Hepatocyte (in vitro differentiated cells): ENCODE results near the gene DENND1A. TPM values are rescaled to one million over a fixed set of nuclear protein-coding genes. Genes with fewer than 3 reads are reported as not detected.

ENCODE experiments used
- DNase-seq: peaks from one replicate; pipeline ENCODE4 v3.0.0-alpha.2; 2016; ENCODE audit warnings: low spot score
- H2AFZ ChIP-seq: fragments of 200-600 bp; sonication (generic); 2 replicates; pipeline ENCODE4 v1.6.0; 2016; ENCODE audit warnings: antibody characterized with exemption, mild to moderate bottlenecking
- H3K27ac ChIP-seq: fragments of 200-600 bp; sonication (generic); 2 replicates; pipeline ENCODE4 v1.5.1; 2016; ENCODE audit warnings: mild to moderate bottlenecking
- H3K27me3 ChIP-seq: fragments of 200-600 bp; sonication (generic); 2 replicates; pipeline ENCODE4 v1.6.1; 2016
- H3K36me3 ChIP-seq: fragments of 200-600 bp; sonication (generic); replicated peaks from 2 replicates; pipeline ENCODE4 v1.5.1; 2016; ENCODE audit warnings: low read depth; ENCODE audit not compliant: insufficient read depth
- H3K4me1 ChIP-seq: fragments of 200-600 bp; sonication (generic); 2 replicates; pipeline ENCODE4 v1.5.1; 2016; ENCODE audit warnings: mild to moderate bottlenecking, moderate library complexity; ENCODE audit not compliant: insufficient read depth
- H3K4me2 ChIP-seq: fragments of 200-600 bp; sonication (generic); 2 replicates; pipeline ENCODE4 v1.6.0; 2016
- H3K4me3 ChIP-seq: fragments of 200-600 bp; sonication (generic); 2 replicates; pipeline ENCODE4 v1.5.1; 2016; ENCODE audit warnings: mild to moderate bottlenecking
- H3K79me2 ChIP-seq: fragments of 200-600 bp; sonication (generic); 2 replicates; pipeline ENCODE4 v1.6.0; 2017; ENCODE audit warnings: mild to moderate bottlenecking
- H3K9me2 ChIP-seq: fragments of 200-600 bp; sonication (generic); replicated peaks from 2 replicates; pipeline ENCODE4 v1.6.0; 2017; ENCODE audit warnings: mild to moderate bottlenecking; ENCODE audit not compliant: insufficient read depth
- H3K9me3 ChIP-seq: fragments of 200-600 bp; sonication (generic); 2 replicates; pipeline ENCODE4 v1.5.1; 2016; ENCODE audit warnings: low read depth, mild to moderate bottlenecking
- H4K20me1 ChIP-seq: fragments of 200-600 bp; sonication (generic); 2 replicates; pipeline ENCODE4 v1.6.0; 2016; ENCODE audit warnings: mild to moderate bottlenecking; ENCODE audit not compliant: insufficient read depth, poor library complexity, severe bottlenecking
- EZH2 ChIP-seq: fragments of 200-600 bp; sonication (generic); IDR thresholded peaks from 2 replicates; pipeline ENCODE4 v1.6.1; 2016; ENCODE audit warnings: antibody characterized with exemption, mild to moderate bottlenecking, borderline replicate concordance
- EZH2phosphoT487 ChIP-seq: fragments of 200-600 bp; sonication (generic); IDR thresholded peaks from one replicate; pipeline ENCODE4 v1.6.1; 2018; ENCODE audit warnings: antibody characterized with exemption, mild to moderate bottlenecking, low read depth, moderate library complexity; ENCODE audit not compliant: unreplicated experiment, severe bottlenecking
- WGBS: methylation state at CpG from one replicate; pipeline ENCODE4 v1.1.6; 2016; ENCODE audit warnings: low lambda C conversion rate; ENCODE audit errors: missing lambda C conversion rate; 5-methylcytosine and 5-hydroxymethylcytosine counted together
- polyA plus RNA-seq: library from polyadenylated mRNA; unstranded; fragments of >200 nt; fragmentation: Nextera tagmentation; extraction: Ambion mirVana; gene quantifications from 2 replicates; pipeline ENCODE4 v1.2.1, GENCODE V29; 2016
- total RNA-seq: library from RNA; depleted of rRNA; stranded (reverse); fragments of >200 nt; gene quantifications from 2 replicates; pipeline ENCODE4 v1.2.3, GENCODE V29; 2014
- TF ChIP-seq, protein P1 (sequence below): fragments of 200-600 bp; sonication (generic); IDR thresholded peaks from 2 replicates; pipeline ENCODE4 v1.5.1; 2016; ENCODE audit warnings: antibody characterized with exemption, mild to moderate bottlenecking; ENCODE audit not compliant: poor library complexity

The DENND1A gene
- total and polyA plus RNA-seq, 2 experiments from 2014 or later: 24.0 to 28.9 TPM

DNA sequence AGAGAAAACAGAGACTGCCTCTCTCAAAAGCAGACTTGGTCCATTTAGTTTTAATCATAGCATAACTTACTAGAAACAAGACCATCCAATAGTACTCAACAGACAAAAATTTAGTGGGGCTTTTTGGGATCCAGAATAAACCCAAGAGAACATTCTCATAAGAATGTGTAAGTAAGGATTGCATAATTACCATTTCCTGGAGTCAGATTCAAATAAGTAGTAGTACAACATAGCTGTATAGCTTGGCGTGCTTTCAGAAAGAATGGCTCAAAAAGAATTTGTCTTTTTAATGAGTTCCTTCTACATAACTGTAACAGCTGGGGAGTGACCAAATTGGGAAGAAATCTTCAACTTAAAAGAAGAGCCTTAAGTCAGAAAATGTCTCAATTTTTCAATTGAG lies 145.4 kb downstream of the DENND1A start:
- H3K79me2 ChIP-seq: no peaks in the 10 kb centered on the region
- no peak overlapping the region for H2AFZ ChIP-seq
- H3K27ac ChIP-seq: no peak overlapping the region
- 92% methylated on average over 1 of the region's 1 CpG for WGBS
- H3K9me3 ChIP-seq: no peaks in the 10 kb centered on the region
- no peak overlapping the region for H3K4me2 ChIP-seq
- H3K9me2 ChIP-seq: no peaks in the 10 kb centered on the region
- no peaks in the 10 kb centered on the region for H4K20me1 ChIP-seq
- TF ChIP-seq EZH2phosphoT487 (no peak), EZH2 (no peak)
- TF ChIP-seq, protein P1, sequence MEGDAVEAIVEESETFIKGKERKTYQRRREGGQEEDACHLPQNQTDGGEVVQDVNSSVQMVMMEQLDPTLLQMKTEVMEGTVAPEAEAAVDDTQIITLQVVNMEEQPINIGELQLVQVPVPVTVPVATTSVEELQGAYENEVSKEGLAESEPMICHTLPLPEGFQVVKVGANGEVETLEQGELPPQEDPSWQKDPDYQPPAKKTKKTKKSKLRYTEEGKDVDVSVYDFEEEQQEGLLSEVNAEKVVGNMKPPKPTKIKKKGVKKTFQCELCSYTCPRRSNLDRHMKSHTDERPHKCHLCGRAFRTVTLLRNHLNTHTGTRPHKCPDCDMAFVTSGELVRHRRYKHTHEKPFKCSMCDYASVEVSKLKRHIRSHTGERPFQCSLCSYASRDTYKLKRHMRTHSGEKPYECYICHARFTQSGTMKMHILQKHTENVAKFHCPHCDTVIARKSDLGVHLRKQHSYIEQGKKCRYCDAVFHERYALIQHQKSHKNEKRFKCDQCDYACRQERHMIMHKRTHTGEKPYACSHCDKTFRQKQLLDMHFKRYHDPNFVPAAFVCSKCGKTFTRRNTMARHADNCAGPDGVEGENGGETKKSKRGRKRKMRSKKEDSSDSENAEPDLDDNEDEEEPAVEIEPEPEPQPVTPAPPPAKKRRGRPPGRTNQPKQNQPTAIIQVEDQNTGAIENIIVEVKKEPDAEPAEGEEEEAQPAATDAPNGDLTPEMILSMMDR: no peak
- H3K27me3 ChIP-seq: no peaks in the 10 kb centered on the region
- no peak for DNase-seq
- H3K4me3 ChIP-seq: no peak overlapping the region
- no peaks in the 10 kb centered on the region for H3K4me1 ChIP-seq
- H3K36me3 ChIP-seq: no peaks in the 10 kb centered on the region

DNA sequence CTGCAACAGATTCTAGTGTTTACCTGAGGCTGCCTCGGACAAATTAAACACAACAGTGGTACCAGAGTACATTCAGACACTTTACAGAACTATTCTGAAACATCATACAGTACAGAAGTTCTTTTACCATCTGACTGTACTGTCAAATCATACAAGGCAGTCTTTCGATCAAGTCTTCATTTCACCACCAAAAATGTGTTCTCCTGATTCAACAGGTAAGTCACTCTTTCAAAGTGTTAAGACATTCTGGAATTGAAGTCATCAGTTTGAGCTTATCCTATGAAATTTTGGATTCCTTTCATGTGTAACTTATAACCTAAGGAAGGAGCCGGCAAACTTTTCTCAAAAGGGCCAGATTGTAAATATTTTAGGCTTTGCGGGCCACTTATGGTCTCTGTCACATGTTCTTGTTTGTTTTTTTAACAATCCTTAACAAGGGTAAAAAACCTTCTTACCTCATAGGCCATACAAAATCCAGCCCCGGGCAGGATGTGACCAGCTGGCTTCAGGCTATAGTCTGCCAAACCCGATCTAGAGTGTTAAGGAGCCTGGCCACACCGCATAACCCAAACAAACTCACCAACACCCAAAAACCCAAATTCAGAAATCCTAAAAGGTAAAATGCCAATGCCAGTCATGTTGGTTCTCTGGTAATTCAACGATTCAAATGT lies 151.6 kb downstream of the DENND1A start:
- Histone ChIP-seq H3K4me2 (no peak overlapping the region), H3K4me1 (no peaks in the 10 kb centered on the region), H3K36me3 (no peaks in the 10 kb centered on the region), H3K9me2 (no peaks in the 10 kb centered on the region), H3K27me3 (no peaks in the 10 kb centered on the region), H3K79me2 (no peaks in the 10 kb centered on the region), H2AFZ (no peak overlapping the region), H4K20me1 (no peaks in the 10 kb centered on the region), H3K4me3 (no peak overlapping the region), H3K9me3 (no peaks in the 10 kb centered on the region), H3K27ac (no peak overlapping the region)
- 83% methylated on average over 8 of the region's 8 CpGs for WGBS
- DNase-seq: no peak
- TF ChIP-seq EZH2: no peak
- TF ChIP-seq, protein P1: no peak
- no peak for TF ChIP-seq EZH2phosphoT487

DNA sequence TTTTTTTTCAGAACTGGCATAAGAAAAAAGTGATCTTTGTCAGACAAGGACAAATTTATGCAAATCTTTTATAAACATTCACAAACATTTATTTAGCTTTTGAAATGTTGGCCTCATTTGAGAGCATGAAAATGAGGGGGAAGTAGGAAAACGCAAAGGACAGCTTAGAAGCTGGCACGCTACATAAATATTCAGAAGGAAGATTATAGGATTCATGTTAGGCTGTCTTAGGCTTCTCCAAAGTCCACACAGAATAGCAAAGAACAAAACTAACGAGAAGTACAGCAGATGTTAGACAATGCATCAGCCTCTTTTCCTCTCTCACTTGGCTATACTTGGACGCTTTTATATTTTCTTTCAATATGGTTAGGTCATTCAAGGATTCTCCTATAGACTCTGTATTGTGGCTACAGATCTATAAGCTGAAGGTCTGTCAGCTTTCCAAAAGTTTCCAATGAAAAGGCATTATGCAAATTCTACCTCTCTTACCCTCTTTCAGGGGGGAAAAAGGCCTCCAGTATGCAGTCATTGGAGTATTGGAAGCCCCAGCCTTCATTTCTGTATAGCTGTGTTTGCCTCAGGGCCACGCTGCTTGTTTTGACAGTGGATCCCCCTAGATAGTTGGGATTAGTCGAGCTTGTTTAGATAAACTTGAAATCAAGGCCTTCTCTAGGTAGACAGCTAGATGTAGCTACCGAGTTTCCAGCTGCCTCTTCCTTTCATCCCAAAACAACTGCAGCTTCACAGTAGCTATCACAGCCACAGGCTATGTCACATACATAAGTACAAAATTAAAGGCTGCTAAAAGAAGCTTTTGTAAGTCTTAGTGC lies 153.0 kb downstream of the DENND1A start:
- no peaks in the 10 kb centered on the region for H3K36me3 ChIP-seq

More for the DNA sequence above, 153.0 kb downstream of the DENND1A start:
- H2AFZ ChIP-seq: no peak overlapping the region
- H3K4me1 ChIP-seq: no peaks in the 10 kb centered on the region
- H3K4me3 ChIP-seq: no peak overlapping the region
- no peaks in the 10 kb centered on the region for H3K9me2 ChIP-seq
- no peaks in the 10 kb centered on the region for H4K20me1 ChIP-seq
- WGBS: 62% methylated on average over 7 of the region's 7 CpGs
- no peak overlapping the region for H3K27ac ChIP-seq
- no peak for TF ChIP-seq EZH2phosphoT487
- TF ChIP-seq EZH2: no peak
- TF ChIP-seq, protein P1: no peak
- H3K27me3 ChIP-seq: no peaks in the 10 kb centered on the region
- DNase-seq: no peak
- H3K9me3 ChIP-seq: no peaks in the 10 kb centered on the region
- no peak overlapping the region for H3K4me2 ChIP-seq
- H3K79me2 ChIP-seq: no peaks in the 10 kb centered on the region
